Vagina (tissue), 2 donors: ENCODE data around the gene PPM1M. TPM values are rescaled to one million over a fixed set of nuclear protein-coding genes. Genes with fewer than 3 reads are reported as not detected.

Experiments
- DNase-seq, 2 donors: peaks; one replicate each; pipeline ENCODE4 v3.0.0-alpha.2; 2017; ENCODE audit errors: extremely low spot score in 2 of 2
- H3K27ac ChIP-seq: fragments of 200-600 bp; sonication (generic); one replicate; pipeline ENCODE4 v1.5.1; 2019
- H3K27me3 ChIP-seq: fragments of 200-600 bp; sonication (generic); one replicate; pipeline ENCODE4 v1.5.1; 2019
- H3K36me3 ChIP-seq, 2 donors: fragments of 200-600 bp; sonication (generic); one replicate each; pipeline ENCODE4 v1.5.1; 2017 to 2019
- H3K4me1 ChIP-seq: fragments of 200-600 bp; sonication (generic); one replicate; pipeline ENCODE4 v1.5.1; 2019
- H3K4me3 ChIP-seq, 2 donors: fragments of 200-600 bp; sonication (generic); 1 replicate in 1 of 2; 2 replicates in 1 of 2; pipeline ENCODE4 v1.5.1; 2016 to 2019
- H3K9me3 ChIP-seq: fragments of 200-600 bp; sonication (generic); one replicate; pipeline ENCODE4 v1.5.1; 2019
- POLR2A ChIP-seq, 2 donors: fragments of 450-650 bp; IDR thresholded peaks; one replicate each; pipeline ENCODE4 v1.6.1; 2017; ENCODE audit warnings: antibody characterized with exemption in 2 of 2, mild to moderate bottlenecking in 2 of 2, moderate library complexity in 2 of 2
- POLR2AphosphoS5 ChIP-seq, 2 donors: sonication (generic); formaldehyde crosslinking; IDR thresholded peaks; one replicate each; pipeline ENCODE4 v1.9.0; 2017; ENCODE audit warnings: antibody characterized with exemption in 2 of 2, mild to moderate bottlenecking in 2 of 2, low read depth in 1 of 2; ENCODE audit not compliant: insufficient read depth in 1 of 2
- intact Hi-C: fragments of 100-400 bp; cut with DNase I; formaldehyde crosslinking; loops from one replicate; pipeline ENCODE4 v1.15.1; 2023
- total RNA-seq: library from RNA; depleted of rRNA; stranded (reverse); fragments of >200 nt; gene quantifications from one replicate; pipeline ENCODE4 v1.2.3, GENCODE V29; 2016
- TF ChIP-seq, protein P1 (sequence below), 3 experiments: fragments of 450-650 bp in 2 of 3; fragments of 200-600 bp in 1 of 3; sonication (generic) in 1 of 3; IDR thresholded peaks; one replicate each; pipeline ENCODE4 v1.5.1; 2017 to 2019; ENCODE audit warnings: antibody characterized with exemption in 3 of 3, mild to moderate bottlenecking in 2 of 3, moderate library complexity in 2 of 3

PPM1M gene
- total RNA-seq, 1 donor from 2014 or later: 25.0 TPM

DNA sequence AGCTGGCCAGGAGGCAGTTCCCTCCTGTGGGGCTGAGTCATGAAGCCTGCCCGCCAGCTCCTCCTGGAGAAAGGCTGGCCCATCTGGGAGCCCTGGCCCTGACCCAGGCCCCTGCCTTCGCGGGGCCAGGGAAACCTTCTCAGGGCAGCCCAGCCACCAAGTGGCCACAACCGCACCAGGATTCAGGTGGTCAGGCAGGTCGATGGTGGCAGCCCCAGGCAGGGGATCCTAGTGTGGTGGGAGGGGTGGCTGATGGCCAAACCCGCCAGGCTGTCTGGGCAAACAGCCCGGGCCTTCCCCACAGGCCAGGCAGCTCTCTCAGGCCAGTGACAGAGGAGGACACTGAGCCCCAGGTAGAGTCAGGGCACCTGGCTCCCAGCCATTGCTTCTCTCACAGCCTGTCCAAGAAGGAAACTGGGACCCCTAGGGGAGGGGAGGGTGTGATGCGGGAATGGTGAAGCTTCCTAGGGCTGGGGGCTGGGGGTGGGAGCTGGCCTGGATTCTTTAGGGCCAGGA is 7.8 kb upstream of the PPM1M start:
- Histone ChIP-seq H3K4me1 (peaks cover 70% of the 10 kb centered on the region), H3K36me3 (peaks cover 0 to 11% of the 10 kb centered on the region in 2 donors), H3K27me3 (no peaks in the 10 kb centered on the region), H3K4me3 (peak overlapping the region; percentile 96 to 98), H3K9me3 (no peaks in the 10 kb centered on the region), H3K27ac (peak overlapping the region; percentile 98)
- no peak for DNase-seq
- TF ChIP-seq, protein P1, sequence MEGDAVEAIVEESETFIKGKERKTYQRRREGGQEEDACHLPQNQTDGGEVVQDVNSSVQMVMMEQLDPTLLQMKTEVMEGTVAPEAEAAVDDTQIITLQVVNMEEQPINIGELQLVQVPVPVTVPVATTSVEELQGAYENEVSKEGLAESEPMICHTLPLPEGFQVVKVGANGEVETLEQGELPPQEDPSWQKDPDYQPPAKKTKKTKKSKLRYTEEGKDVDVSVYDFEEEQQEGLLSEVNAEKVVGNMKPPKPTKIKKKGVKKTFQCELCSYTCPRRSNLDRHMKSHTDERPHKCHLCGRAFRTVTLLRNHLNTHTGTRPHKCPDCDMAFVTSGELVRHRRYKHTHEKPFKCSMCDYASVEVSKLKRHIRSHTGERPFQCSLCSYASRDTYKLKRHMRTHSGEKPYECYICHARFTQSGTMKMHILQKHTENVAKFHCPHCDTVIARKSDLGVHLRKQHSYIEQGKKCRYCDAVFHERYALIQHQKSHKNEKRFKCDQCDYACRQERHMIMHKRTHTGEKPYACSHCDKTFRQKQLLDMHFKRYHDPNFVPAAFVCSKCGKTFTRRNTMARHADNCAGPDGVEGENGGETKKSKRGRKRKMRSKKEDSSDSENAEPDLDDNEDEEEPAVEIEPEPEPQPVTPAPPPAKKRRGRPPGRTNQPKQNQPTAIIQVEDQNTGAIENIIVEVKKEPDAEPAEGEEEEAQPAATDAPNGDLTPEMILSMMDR (IDR thresholded peaks at IDR 0.05): no peak
- TF ChIP-seq POLR2AphosphoS5 (IDR thresholded peaks at IDR 0.05; ENCODE audit: insufficient read depth in 1 of 2, low read depth in 1 of 2): peak; percentile 54 to 79
- intact Hi-C loops: loop anchor here (5.0 kb wide), 1 partner anchor 50 kb away; the partner anchor contains the start of gene GLYCTK

- intact Hi-C loops: loop anchor here (5.0 kb wide), 1 partner anchor 49 kb away; the partner anchor contains the start of gene GLYCTK
- H3K27me3 ChIP-seq: no peaks in the 10 kb centered on the region
- H3K27ac ChIP-seq: peak overlapping the region; percentile 98
- H3K4me3 ChIP-seq: peak overlapping the region; percentile 96 to 98
- H3K36me3 ChIP-seq: peaks cover 0 to 11% of the 10 kb centered on the region in 2 donors
- no peak for DNase-seq
- TF ChIP-seq POLR2AphosphoS5 (IDR thresholded peaks at IDR 0.05; ENCODE audit: insufficient read depth in 1 of 2, low read depth in 1 of 2) (no peak), POLR2A (IDR thresholded peaks at IDR 0.05) (no peak)
- TF ChIP-seq, protein P1 (IDR thresholded peaks at IDR 0.05): no peak
- H3K4me1 ChIP-seq: peaks cover 65% of the 10 kb centered on the region
- H3K9me3 ChIP-seq: no peaks in the 10 kb centered on the region
Measured at GRCh38 chr3:52238193-52238760, 7.3 kb upstream of the PPM1M start.

- Histone ChIP-seq H3K4me1 (peaks cover 66% of the 10 kb centered on the region), H3K27me3 (no peaks in the 10 kb centered on the region), H3K27ac (peak within 1 kb of the TSS; percentile 98), H3K36me3 (peaks cover 0 to 9% of the 10 kb centered on the region in 2 donors), H3K9me3 (no peaks in the 10 kb centered on the region), H3K4me3 (peak within 1 kb of the TSS; percentile 96 to 98)
- intact Hi-C loops: loop anchor here (5.0 kb wide), 1 partner anchor 48 kb away; the partner anchor contains the start of gene GLYCTK
- DNase-seq: no peak
- peak in 1 of 2 donors; percentile 94 for TF ChIP-seq POLR2AphosphoS5 (IDR thresholded peaks at IDR 0.05; ENCODE audit: insufficient read depth in 1 of 2, low read depth in 1 of 2)
- TF ChIP-seq, protein P1 (IDR thresholded peaks at IDR 0.05): peak in 2 of 3 experiments; percentile 7 to 13
- peak in 1 of 2 donors; percentile 85 for TF ChIP-seq POLR2A (IDR thresholded peaks at IDR 0.05)
Measured at GRCh38 chr3:52238761-52239701, 6.5 kb upstream of the PPM1M start, which contains the start of gene TWF2. TSS of gene TWF2 (minus strand) at chr3:52239158. CDS start at chr3:52239016, 142 bp downstream.

GRCh38 chr3:52240059-52240885 is 5.3 kb upstream of the PPM1M start:
- H3K27ac ChIP-seq: peak overlapping the region; percentile 98
- no peak for TF ChIP-seq POLR2A (IDR thresholded peaks at IDR 0.05)
- TF ChIP-seq, protein P1 (IDR thresholded peaks at IDR 0.05): no peak
- peak in 1 of 2 donors; percentile 52 for TF ChIP-seq POLR2AphosphoS5 (IDR thresholded peaks at IDR 0.05; ENCODE audit: insufficient read depth in 1 of 2, low read depth in 1 of 2)
- intact Hi-C loops: no loop called here

More at GRCh38 chr3:52240059-52240885, 5.3 kb upstream of the PPM1M start:
- Histone ChIP-seq H3K36me3 (no peaks in the 10 kb centered on the region), H3K4me3 (peak overlapping the region in 1 of 2 donors; percentile 98), H3K27me3 (no peaks in the 10 kb centered on the region), H3K9me3 (no peaks in the 10 kb centered on the region), H3K4me1 (peaks cover 66% of the 10 kb centered on the region)
- no peak for DNase-seq
